ENCODE measurements around the gene NKX1-1.

The NKX1-1 gene

DNA sequence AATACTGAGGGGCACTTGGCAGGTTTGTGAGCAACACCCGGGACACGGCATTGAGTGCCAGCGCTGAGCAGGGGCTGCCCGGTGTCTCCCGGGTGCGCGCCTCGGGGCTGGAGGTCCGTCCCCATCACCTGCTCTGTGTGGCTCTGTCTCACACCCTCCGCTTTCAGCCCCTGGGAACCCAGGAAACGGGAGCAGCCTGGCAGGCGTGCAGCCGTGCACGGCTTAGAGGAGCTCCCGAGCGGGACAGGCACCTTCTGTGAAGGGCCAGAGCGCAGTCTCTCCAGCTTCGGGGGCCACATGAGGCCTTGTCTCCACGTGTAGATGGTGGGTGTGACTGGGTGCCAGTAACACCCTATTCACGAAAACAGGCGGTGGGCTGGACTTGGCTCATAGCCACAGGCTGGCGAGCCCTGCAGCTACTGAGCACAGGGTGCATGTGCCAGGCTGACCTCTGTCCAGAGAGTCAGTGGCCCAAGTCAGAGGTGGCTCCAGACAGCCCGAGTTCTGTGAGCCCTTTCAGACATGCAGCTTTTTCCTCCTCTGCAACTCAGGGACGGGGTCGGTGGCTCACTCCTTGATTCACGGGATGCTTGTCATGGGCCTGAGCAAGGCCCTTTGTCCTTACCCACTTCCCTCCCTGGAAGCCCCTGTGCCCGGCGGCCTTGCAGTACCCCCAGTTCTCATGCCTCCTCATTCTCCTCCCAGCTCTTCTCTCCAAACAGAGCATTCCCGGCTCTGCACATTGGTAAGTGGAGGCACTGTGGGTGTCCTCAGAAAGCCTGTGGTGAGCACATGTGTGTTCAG is 35.7 kb downstream of the NKX1-1 start:
- no peak for DNase-seq

DNA sequence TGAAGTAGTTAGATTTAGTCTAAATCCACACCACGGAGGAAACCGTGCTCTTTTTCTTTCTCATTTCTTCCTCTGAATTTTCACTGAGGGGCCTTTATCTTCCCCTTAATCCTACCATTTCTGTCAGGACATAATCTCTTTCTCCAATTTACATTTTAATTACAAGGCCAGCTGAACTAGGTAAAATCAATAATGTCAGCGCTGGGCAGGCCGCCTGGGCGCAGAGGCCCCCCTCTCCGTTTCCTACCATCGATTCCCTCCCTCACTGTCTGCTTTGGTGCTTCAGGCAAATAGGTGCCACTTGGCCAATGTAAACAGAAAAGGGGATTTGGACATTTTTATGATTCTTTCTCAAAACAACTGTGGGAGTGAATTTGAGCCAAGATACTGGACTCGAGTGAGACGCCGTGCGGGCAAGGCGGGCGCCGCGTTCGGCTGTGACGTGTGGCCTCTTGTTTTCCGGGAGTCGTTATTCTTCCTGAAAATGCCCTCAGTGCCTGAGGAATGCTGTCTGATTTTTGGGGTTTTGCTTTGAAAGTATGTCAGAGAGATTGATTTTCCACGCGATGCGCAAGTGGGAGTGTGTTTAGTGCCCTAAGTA is 36.7 kb downstream of the NKX1-1 start:
- DNase-seq, result no peak

DNA sequence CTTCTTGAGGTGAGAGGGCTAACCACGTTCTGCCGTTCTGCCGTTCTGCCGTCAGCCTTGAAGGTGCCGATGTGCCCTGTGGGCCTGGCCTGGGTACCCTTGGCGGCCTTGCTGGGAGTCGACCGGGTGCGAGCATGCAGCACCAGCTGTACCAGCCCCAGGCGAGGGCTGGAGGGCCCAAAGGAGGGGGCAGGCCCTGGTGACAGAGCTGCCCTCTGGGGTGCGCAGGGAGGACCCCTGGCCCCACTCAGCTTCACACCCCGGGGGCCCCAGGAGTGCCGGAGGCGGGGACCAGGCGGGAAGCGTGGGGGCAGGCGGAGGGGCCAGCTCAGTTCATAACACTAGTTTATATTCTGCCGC is 37.2 kb downstream of the NKX1-1 start:
- no peak for DNase-seq

DNA sequence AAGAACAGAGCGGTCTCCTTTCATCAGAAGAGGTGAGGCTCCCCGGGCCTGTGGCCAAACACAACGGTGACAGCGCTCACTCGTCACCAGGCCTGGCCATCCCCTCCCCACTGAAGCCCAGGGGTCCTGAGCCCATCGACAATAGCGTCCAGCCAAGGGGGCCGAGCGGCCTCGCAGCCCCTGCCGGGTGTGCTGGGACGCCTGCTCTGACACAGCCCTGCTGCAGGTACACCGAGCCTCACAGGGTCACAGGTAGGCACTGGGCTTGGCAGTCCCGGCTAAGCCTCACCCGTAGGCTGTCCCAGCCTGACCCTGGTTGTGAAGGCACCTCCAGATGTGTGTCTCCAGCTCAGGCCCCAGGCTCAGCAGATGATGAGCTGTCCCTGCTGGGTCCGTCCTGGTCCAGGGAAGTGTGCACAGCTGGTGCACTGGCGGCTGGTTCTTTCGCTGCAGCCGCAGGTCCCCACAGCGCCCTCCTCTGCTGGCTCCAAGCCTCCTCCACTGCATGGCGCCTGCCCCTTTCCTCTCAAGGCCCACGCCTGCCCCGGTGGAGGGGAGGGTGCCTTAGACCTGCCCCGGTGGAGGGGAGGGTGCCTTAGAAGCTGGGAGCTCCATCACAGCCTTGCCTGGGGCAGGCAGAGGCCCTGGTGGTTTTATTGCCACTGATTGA is 37.7 kb downstream of the NKX1-1 start:
- DNase-seq, result no peak

DNA sequence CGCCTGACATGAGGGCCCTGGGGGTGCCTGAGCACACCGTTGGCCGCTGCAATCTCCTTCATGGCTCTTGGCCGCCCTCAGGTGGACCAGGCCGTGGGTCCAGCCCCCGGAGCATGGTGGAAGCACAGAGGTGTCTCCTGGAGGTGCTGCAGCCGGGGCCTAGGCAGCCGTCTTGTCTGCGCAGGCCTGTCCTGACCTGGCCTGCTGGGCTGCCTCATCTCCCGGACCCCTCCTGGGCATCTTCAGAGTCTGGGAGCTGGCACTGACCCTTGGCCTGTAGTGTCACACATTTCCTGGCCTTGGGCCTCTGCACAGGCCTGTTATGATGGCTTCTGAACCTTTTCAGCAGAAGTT is 38.3 kb downstream of the NKX1-1 start:
- DNase-seq, result no peak

DNA sequence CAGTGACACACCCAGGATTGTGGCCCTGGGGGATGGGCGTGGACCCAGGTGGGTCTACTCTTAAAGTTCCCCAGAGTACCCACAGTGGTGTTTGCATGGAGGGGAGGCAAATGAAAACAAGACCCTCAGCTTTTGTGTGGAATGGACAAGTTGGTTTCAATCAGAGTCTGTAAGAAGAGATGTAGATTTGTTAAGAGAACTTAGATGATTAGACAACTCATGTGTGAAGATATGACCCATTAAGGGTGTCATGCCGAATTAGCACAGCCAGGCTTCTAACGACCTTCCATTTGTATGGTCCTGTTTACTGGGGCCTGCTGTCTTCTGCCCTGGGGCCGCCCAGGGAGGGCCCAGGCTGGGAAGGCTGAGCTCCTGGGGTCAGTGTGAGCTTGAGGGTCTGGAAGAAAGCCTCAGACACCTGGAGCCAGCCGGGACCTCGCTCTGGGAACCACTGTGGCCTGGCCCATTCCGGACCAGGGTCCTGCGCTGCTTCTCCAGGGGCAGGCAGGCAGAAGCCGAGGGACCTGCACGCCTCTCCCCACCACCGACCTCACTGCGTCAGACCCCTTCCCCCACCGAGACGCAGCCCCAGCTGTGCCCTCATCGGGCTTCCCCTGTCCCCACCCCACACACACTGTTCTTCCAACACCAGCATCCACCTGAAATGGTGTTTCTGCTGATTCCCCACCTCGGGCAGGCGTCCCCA is 38.9 kb downstream of the NKX1-1 start:
- no peak for DNase-seq

DNA sequence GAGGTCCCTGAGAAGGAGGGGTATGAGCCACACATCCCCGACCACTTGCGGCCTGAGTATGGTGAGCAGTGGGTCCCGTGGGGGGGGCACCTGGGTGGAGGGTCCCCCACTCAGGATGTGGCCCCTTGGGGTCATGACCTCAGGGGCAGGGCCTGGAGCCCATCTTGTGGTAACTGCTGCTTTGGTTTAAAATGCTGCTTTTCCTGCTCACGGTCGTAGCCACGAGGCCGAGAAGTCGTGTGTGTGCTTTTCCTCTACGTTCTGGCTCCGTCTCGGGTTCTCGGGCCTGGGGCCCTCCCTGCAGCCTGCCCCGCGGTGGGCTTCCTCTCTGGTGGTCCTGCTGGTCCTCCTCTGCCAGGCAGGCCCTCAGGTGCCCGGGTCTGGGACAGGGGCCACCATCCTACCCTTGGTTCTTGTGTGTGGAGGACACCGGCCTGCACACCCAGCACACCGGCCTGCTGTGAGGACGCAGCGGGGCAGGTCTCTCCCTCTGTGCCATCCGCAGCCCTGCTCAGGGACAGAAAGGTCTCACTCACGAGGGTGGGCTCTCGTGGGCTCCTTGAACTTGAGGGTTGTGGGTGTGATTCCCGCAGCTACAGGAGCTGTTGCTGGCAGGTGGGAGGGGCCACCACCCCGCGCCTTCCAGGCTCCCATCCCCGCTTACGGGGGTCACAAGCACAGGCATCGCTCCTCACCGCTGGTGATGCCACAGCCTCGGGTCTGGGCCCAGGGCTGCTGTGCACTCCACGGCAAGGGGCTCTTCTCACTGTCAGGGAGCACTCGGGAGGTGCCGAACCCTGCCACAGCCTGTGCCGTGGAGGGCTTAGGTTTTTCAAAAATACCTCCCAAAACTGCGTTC is 39.6 kb downstream of the NKX1-1 start:
- no peak for DNase-seq

DNA sequence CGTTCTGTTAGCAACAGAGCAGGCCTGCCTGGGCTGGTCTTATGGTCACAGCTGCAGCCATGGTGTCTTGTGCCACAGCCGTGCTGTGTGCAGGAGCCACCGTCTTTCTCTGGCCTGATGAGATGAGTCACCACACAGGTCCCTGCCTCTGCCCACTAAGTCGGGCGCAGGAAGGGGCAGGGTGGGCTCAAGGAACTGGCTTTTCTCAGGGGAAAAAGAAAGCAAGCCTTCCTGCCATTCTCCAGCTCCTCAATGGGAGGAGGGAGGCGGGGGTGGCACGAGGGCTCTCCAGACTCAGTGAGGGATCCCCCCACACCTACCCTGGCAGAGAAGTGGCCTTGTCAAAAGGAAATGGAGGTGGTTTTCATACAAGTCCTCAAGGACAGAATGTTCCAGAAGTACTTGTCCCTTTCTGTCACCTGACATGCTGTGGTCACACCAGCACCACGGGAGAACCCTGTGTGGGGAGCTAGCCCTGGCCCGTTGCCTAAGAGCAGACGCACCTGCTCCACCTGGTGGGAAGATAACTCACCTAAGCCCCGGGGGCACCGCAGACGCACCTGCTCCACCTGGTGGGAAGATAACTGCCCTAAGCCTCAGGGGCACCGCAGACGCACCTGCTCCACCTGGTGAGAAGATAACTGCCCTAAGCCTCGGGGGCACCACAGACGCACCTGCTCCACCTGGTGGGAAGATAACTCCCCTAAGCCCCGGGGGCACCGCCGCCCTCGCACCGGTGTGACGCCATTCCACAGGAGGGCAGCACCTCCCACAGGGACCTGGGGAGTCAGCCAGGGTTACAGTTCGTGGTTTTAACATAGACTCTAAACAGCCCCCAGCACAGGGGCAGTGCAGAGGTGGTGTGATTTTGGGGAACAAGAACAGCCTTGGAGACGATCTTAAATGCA is 40.7 kb downstream of the NKX1-1 start:
- no peak for DNase-seq

DNA sequence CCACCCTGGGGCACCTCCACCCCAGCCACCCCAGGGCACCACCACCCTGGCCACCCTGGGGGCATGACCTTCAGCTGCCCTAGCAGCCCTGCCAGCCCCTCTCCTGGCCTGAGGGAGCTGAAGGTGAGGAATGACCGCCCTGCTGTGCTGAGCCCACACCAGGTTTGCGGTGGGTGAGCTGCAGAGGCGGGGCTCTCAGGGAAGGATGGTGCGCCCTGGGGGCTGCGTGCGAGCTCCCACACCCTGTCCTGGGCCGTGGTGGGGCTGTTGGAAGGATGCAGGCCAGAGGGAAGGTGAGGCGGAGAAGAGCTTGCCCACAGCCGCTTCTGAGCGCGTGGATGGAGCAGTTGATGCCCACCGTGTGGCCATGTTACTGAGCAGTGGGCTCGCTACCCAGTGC is 41.5 kb downstream of the NKX1-1 start:
- no peak for DNase-seq

DNA sequence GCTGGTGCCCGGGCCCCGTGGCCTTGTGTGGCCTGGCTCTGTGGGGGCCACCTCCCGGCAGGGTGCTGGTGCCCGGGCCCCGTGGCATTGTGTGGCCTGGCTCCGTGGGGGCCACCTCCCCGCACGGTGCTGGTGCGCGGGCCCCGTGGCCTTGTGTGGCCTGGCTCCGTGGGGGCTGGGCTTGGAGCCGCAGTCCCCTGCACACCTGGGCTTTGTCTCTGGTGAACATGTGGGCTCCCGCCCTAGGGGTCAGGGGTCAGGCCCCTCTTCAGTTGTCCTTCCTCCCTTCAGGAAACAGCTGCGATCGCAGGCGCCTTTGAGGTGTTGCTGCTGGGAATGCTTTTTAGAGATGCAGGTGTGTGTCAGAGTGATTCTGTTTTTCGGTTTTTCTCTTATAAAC is 42.0 kb downstream of the NKX1-1 start:
- DNase-seq, result no peak

DNA sequence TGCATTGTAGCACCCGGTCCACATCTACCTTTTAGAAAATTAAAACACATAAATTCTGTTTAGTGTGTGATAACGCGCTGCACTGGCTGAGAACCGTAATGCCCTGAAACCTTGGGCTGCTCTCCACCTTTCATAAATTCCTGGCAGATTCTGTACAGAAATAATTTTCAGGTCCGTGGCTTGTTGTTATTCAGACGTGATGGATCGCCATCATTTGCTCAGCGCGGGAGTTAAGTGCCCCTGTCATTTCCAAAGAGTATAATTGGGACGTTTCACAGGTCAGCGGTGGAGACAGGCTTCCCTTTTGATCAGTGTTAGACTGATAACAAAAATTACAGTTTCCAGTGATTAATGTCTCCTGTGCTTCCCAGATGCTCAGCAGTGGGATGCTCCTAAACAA is 42.7 kb downstream of the NKX1-1 start:
- DNase-seq, result no peak

DNA sequence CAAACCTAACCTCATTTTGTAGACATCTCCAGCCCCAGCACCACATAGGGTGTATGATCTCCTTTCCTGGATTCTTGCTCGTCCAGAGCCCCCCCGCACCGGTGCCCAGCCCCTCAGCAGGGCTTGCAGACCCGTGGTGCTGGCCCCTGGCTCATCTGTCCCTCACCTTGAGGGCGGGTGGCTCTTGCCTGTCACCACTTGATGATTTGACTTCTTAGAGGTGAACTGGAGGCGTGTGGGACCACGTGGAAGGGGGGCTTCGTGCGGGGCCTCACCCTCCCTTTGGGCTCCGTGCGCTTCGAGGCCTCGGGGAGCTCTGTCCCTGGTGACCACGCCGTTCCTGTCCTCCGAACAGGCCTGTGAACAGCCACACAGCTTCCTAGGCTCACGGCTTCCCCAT is 43.7 kb downstream of the NKX1-1 start:
- DNase-seq, result no peak

DNA sequence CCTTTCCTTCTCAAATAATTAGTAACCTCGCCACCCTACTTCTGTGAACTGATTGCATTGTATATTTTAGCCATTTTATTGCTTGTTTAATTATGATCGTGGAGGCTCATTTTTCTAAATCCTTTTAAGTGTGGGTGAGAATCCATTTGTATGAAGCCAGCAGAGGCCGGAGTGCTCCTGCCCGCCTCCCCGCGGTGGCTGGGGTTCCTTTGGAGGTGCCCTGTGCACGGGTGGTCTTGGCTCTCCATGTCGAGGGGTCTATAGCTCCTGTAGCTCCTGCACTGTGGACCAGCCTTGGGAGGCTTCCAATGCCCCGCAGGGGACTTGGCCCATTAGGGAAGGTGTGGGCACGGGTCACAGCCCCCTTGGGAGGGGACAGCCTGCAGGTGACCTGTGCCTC is 44.2 kb downstream of the NKX1-1 start:
- no peak for DNase-seq

DNA sequence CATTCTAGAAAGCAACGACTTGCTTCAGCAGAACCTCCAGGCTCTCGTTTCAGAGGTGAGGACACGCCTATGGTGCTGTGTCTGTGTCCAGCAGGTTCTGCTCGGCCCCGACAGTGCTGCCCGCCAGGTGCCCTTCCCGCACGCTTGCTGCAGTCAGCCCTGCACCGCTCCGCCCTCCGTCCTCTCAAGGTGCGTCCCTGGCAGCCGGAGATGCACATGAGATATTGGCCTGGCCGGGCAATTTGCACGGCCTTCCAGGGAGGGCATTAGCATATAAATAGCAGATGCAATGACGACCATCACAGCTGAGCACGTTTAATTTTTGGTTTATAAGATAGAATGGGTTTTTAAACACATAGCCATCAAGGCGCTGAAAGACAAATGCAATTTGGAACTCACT is 44.8 kb downstream of the NKX1-1 start:
- no peak for DNase-seq

DNA sequence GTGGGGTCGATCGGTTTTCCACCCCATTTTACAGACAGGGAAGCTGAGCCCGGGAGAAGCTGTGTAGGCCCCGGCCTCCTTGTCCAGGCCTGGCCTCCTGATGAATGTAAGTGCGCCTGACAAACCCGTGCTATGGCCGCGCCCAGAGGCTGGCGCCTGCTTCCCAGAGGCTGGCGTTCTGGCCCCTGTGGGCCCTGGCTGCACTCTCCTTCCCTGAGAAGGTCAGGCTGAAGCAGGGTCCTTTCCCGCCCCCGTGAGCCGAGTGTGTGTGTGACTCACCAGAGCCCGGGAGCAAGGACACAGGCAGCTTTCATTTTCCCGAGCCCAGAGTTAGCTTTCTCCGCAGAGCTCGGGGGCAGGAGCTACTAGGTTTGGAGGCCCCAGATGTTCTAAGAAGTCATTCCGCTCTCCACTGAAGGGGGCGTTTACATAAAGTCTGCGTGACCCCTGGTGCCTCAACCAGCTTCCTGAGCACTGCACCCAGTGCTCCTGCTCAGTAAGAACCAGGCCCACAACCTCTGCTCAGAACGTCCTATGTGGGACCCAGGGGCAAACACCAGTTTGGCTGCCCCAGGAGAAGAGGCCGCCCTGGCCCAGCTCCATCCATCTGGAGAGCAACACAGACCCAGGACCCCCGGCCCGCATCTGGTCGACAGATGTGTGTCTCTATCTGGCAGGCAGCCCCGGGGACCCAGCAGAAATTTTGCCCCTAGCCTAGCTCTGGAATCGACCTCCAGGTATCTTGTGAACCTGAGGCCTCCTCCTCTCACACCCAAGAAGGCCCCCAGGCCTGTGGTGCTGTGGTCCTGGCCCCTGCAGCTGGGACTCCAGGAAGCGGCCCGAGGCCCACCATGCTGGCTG is 45.6 kb downstream of the NKX1-1 start:
- no peak for DNase-seq

DNA sequence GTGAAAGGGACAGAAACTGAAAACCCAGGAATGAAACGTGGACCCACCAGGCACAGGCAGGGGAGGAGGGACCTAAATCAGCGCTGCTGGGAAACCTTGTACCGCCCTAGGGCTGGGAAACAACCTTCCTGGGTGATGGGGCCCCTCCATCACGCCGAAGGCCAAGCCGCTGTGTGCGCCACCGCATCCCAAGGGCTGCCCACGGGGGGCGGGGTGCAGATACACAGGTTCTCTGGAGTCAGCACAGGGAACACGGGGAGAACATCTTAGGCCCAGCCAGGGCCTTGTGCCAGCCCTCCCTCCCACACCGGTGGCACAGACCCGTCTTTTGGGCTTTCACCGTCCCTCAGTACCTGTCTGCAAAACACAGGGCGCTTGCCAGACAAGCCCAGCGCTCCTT is 46.3 kb downstream of the NKX1-1 start:
- DNase-seq, result no peak

DNA sequence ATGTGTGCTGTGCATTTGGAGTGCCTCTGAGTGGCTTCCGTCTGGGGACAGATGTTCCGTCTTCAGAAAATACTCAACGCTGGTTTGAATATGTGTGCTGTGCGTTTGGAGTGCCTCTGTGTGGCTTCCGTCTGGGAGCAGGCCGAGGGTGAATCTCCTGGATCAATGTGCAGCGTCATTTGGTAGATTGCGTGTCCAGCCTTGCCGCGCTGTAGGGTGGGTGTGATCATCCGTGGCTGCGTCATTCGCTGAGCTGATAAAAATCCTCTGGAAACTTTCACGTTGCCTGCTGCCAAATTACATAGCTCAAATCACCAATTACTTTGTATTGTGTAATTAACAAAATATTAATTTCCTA is 47.1 kb downstream of the NKX1-1 start:
- DNase-seq, result no peak

DNA sequence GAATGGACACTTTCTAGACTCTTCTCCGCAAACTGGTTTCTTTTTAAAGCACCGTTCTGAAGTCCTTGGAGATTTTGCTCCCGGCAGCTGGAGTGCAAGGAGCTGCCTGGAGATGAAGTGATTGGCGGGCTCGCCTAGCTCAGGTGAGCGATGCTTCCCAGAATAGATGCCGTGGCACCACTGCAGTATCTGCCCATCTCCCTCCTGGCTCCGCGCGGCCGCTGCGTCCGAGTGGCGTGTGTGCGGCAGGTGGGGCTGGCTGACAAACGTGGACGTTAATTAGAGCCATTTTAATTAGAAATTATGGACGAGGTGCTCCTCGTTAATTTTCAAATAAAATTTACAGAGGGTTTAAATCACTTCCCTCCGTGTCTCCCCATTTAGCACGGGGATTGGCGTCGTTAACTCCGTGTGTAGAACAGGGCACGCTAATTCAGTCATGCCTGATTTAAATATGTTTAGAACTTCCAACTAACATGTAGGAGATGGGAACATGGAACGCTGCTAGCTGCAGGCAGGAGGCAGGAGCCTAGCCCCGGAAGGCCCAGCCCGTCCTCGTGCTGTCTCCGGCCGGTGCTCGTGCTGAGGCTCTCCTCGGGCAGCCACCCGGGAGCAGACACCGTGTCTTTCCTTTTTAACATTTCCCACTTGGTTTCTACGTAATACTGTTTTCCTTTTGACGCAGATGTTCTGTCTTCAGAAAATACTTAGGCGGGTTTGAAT is 47.7 kb downstream of the NKX1-1 start:
- no peak for DNase-seq

DNA sequence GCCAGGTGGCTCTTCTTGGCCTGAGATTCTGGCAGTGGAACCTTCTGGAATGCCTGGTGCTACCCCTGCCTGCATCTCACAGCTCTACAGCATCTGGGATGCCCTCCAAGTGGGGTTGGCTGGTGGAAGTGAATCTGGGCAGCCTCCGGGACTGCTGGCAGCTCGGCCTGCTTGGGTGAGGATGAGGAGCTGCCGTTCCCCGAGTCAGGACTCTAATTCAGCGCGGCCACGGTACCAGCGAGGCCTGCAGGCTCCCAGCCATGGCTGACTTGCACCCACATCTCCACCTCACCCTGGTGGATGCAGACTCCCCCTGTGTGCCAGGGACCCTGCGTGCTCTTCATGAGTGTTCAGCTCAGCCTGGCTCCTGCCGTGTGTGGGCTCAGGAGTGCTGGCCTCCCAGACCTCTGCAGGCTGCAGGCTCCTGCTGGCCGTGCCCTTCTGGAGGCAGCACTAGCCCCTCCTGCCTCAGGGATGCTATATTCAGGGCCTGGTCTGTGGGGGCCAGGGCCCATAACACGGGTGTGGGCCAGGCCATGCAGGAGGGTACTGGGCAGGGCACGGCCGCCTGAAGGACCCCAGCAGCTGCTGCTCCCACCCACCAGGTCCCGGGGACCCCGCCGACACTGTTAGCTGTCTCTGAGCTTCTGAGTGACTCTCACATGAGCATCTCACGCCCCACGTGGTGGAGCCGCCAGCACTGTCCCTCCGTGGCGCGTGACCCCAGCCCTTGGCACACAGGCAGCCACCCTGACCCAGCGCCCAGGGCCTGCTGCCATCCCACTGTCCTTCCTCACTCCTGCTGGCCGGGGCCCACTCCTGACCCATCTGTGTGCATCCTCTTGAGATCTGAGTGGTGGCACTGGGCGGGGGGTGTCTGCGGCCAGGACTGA is 48.6 kb downstream of the NKX1-1 start:
- no peak for DNase-seq

Measured in hematopoietic multipotent progenitor cell treated with erythropoietin and hydrocortisone succinate and interleukin-3 and kit ligand, for 8 days (in vitro differentiated cells).